ENCODE data around the gene CPNE7. TPM values are rescaled to one million over a fixed set of nuclear protein-coding genes. Genes with fewer than 3 reads are reported as not detected.
A peak's percentile ranks its signal among the peaks of the same experiment; 100 is the strongest.
"Not testable (repeated sequence)": the region's sequence is repeated elsewhere in the genome, so short reads cannot be mapped to it uniquely, and the experiment has no call there.

Gene CPNE7
- total RNA-seq, 1 experiment from 2014 or later = 0.58 TPM

- peak; percentile 38 for DNase-seq (ENCODE audit: low read depth, low spot score)
- in situ Hi-C loops (cut with HindIII; ENCODE audit: low pct_unique_long_range_greater_than_20kb, low sequenced_read_pairs) = no loop called here
Measured at GRCh38 chr16:89561884-89562599, 13.5 kb upstream of the CPNE7 start.

DNA sequence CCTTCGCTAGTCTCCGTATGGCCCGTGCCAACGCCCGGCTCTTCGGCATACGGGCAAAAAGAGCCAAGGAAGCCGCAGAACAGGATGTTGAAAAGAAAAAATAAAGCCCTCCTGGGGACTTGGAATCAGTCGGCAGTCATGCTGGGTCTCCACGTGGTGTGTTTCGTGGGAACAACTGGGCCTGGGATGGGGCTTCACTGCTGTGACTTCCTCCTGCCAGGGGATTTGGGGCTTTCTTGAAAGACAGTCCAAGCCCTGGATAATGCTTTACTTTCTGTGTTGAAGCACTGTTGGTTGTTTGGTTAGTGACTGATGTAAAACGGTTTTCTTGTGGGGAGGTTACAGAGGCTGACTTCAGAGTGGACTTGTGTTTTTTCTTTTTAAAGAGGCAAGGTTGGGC is 12.6 kb upstream of the CPNE7 start:
- in situ Hi-C loops (cut with HindIII; ENCODE audit: low pct_unique_long_range_greater_than_20kb, low sequenced_read_pairs) = no loop called here

GRCh38 chr16:89563639-89564392 is 11.7 kb upstream of the CPNE7 start:
- DNase-seq (ENCODE audit: low read depth, low spot score) = no peak
- in situ Hi-C loops (cut with HindIII; ENCODE audit: low pct_unique_long_range_greater_than_20kb, low sequenced_read_pairs) = no loop called here

More for the DNA sequence above, 12.6 kb upstream of the CPNE7 start:
- DNase-seq (ENCODE audit: low read depth, low spot score) = no peak

- no peak for DNase-seq (ENCODE audit: low read depth, low spot score)
- in situ Hi-C loops (cut with HindIII; ENCODE audit: low pct_unique_long_range_greater_than_20kb, low sequenced_read_pairs) = no loop called here
Measured at GRCh38 chr16:89564476-89565255, 10.9 kb upstream of the CPNE7 start.

DNA sequence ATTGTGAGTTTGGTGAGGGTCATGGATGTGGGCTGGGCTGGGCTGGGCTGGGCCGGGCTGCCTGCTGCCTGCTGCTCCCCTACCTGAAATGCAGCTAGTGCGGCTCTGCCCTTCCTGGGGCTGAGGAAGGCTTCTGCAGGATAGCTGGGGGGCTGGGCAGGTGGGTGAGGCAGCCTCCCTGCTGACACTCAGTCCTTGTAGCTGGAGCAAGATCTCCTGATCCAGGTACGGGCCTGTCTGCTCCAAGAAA is 10.4 kb upstream of the CPNE7 start:
- no peak for DNase-seq (ENCODE audit: low read depth, low spot score)
- in situ Hi-C loops (cut with HindIII; ENCODE audit: low pct_unique_long_range_greater_than_20kb, low sequenced_read_pairs) = no loop called here

DNA sequence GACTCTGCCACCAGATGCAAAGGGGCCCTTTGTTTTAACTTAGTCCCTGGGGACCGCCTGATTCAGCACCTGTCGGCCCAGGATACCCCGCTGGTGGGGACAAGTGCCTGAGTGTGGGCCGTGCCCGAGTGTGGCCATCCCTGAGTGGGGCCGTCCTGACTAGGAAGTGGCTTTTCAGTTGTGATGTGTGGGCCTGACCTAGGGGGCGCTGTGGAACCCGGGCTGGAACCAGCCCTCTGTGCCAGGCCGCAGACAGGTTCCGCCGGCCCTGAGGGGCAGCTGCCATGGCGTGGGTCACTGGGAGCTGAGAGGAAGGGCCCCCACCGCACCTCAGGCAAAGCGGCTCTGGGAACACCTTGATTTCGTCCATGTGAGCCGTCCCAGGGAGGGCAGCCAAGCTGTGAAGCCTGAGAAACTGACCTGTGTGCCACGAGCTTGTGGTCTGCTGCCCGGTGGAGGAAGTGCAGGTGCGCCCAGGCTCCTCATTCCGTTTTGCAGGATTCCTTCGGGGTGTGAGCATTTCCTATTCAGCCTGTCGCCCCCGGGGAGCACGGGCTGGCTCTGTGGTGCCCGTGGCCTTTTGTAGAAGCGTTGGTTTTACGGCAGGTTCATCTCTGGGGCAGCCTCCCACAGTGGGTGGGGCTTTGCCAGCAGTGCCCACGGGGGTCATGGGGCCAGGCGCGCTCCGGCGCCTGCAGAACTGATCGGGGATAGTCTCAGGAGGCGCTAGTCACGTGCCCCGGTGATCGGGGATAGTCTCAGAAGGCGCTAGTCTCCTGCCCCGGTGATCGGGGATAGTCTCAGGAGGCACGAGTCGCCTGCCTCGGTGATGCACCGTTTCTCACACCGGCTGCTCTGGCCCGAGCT is 9.8 kb upstream of the CPNE7 start:
- in situ Hi-C loops (cut with HindIII; ENCODE audit: low pct_unique_long_range_greater_than_20kb, low sequenced_read_pairs) = no loop called here
- DNase-seq (ENCODE audit: low read depth, low spot score) = peak; percentile 45

GRCh38 chr16:89567656-89568594 is 7.6 kb upstream of the CPNE7 start:
- DNase-seq (ENCODE audit: low read depth, low spot score) = no peak
- in situ Hi-C loops (cut with HindIII; ENCODE audit: low pct_unique_long_range_greater_than_20kb, low sequenced_read_pairs) = no loop called here

DNA sequence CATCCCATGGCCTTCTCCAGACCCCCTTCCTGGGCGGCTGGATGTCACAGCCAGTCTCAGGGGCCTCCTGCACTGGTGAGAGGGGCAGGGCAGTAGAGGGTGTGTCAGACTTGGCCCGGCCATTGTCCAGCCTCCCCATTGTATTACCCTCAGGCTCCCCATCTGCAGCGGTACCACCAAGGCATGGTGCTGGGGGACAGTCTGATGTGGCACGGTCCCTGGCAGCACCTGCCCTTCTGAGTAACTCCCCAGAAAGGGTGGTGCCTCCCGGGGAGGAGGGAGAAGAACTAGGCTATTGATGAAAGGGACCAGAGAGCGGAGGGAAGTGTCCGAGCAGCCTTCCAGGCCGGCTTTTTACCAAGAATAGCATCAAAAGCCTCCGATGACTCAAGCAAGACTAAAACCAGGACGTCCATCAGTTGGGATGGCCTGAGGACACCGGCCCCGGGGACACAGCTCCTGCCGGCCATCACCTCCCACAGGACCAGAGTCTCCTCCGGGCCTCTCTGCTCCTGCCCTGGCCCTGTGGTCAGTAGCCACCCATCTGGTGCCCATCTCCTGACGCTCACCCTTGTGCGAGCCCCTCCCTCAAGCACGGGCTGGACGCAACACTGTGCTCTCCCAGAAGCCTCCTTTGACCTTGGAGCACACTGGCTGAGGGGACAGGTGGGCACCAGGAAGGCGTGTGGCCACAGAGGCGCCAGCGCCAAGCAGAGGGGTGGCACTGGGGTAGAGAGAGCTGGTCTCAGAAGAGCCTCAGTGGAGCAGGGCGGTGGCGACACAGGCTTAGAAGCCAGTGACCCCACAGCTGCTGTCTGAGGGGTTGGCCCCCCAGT is 5.8 kb upstream of the CPNE7 start:
- no peak for DNase-seq (ENCODE audit: low read depth, low spot score)
- in situ Hi-C loops (cut with HindIII; ENCODE audit: low pct_unique_long_range_greater_than_20kb, low sequenced_read_pairs) = no loop called here

GRCh38 chr16:89570342-89570923 is 5.1 kb upstream of the CPNE7 start:
- no peak for DNase-seq (ENCODE audit: low read depth, low spot score)
- in situ Hi-C loops (cut with HindIII; ENCODE audit: low pct_unique_long_range_greater_than_20kb, low sequenced_read_pairs) = no loop called here

GRCh38 chr16:89570983-89571598 is 4.5 kb upstream of the CPNE7 start:
- in situ Hi-C loops (cut with HindIII; ENCODE audit: low pct_unique_long_range_greater_than_20kb, low sequenced_read_pairs); DNase-seq (ENCODE audit: low read depth, low spot score): not testable (repeated sequence)

DNA sequence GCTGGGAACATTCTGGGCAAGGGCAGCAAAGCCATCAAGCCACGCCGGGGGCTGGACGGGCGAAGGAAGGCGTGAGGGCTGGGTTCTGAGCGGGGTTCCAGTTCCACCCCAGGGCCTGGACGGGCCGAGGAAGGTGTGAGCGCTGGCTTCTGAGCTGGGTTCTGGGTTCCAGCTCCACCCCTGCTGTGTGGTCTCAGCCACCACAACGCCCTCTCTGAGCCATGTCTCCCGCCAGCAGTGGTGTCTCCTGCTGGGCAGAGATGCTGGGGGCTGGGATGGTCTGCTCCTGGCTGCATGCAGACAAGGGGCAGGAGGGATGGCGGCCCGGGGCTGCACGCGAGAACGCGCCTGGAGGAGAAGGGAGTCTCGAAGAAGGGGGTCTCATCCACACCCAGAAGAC is 3.9 kb upstream of the CPNE7 start:
- no peak for DNase-seq (ENCODE audit: low read depth, low spot score)
- in situ Hi-C loops (cut with HindIII; ENCODE audit: low pct_unique_long_range_greater_than_20kb, low sequenced_read_pairs) = no loop called here

DNA sequence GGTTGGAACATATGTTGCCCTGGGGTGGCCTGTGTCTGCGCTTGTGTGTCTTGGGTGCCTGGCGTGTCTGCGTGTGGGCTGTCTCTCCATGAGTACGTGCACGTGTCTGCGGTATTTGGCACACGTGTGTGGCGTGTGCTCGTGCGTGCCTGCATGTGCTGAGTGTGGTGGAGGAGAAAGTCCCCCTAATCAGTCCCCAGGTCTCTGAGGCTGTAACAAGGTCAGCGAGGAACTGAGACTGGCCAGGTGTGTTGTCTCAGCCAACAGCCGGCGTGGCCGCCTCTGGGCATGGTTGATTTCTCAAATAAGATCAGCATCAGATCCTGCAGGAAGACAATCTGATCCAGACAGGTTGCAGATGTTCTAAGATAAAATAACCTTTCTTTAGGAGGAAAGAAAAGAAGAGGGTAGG is 3.5 kb upstream of the CPNE7 start:
- no peak for DNase-seq (ENCODE audit: low read depth, low spot score)
- in situ Hi-C loops (cut with HindIII; ENCODE audit: low pct_unique_long_range_greater_than_20kb, low sequenced_read_pairs) = no loop called here

DNA sequence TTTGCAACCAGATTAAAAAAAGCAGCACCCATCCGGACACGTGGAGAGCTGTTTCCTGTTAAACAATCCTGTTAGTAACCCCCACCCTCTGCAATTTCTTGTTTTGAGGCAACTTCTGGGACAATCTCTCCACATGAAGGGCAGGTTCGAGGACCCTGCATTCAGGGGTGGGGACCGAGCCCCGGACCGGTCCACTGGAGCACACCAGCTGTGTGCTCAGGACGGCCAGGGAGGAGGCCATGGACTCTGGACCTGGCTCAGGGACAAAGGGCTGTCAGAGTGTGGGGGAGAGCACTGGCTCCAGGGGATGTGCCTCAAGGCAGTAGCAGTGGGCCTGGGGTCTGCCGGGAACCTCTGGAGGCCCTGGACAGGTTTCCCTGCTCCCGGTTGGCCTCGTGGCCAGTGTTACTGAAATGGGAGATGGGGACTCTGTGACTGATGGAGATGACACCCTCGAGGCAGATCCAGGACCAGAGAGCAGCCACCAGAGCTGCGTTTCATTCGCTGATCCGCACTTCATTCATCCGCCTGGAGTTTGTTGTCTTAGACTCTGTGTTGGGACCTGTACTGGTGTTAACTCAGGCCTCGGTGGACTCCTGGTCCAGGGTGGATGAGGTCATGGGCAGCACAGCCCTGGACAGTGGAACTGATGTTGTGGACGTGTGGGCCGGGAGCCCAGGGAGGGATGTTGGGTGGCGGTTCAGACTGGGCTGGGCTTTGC is 2.9 kb upstream of the CPNE7 start:
- in situ Hi-C loops (cut with HindIII; ENCODE audit: low pct_unique_long_range_greater_than_20kb, low sequenced_read_pairs) = no loop called here

DNA sequence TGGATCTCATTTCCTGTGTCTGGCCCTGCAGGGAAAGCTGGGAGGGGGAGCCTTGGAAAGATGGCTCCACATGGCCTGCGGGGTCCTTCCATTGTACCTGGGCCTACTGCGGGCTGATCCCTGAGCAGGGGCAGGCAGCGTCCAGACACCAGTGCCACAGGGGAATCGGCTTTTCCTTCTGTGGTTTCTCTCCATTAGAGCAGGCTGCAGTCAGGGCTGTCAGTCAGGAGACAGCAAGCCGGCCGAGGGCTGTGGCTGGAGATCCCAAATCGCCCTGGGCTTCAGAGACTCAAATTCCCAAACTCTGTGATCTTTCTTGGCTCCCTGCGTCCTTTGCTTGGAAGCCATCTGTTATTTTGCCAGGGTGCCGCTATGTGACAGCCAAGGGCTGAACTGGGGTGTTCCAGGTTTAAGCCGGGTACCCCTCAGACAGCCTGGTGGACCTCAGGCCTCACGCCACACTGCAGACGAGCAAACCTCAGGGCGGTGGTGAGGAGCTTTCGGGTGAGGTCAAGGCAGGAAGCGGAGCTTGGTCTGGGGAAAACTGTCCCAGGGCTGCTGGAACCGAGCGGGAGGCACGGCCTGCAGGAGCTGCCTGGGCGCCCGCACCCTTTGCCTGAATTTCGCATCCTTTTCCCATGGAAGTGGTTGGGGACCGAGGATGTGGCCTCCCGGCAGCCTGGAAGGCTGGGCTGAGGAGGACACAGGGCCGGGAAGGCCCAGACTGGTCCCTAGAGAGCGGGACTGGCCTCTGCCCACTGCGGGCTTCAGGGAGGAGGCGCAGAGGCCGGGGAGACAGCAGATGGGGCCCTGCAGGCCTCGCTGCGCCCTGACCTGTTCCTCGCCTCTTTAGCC is 1.5 kb upstream of the CPNE7 start:
- no peak for DNase-seq (ENCODE audit: low read depth, low spot score)
- in situ Hi-C loops (cut with HindIII; ENCODE audit: low pct_unique_long_range_greater_than_20kb, low sequenced_read_pairs) = no loop called here

More for the DNA sequence above, 2.9 kb upstream of the CPNE7 start:
- DNase-seq (ENCODE audit: low read depth, low spot score) = no peak

All from SK-MEL-5 (cell line).